Measurements from ENCODE around the gene MX2.
A peak's percentile ranks its signal among the peaks of the same experiment; 100 is the strongest.

Gene MX2

GRCh38 chr21:41387824-41388223 is 26.0 kb downstream of the MX2 start:
- WGBS (ENCODE audit: insufficient coverage), result over 99% methylated on average over 7 of the region's 8 CpGs
- POLR2A ChIA-PET, result no interaction called here
- Histone ChIP-seq H3K9me3 (ENCODE audit: control extremely low read depth in 1 of 5, control insufficient read depth in 4 of 5, insufficient read depth in 2 of 5, low read depth in 1 of 5, low read length in 4 of 5) (no peaks in the 10 kb centered on the region), H3K4me3 (ENCODE audit: control insufficient read depth in 1 of 7, extremely low read depth in 1 of 7, insufficient read depth in 4 of 7, low read depth in 2 of 7, low read length in 6 of 7) (no peak overlapping the region), H3K36me3 (ENCODE audit: control insufficient read depth in 4 of 4, insufficient read depth in 4 of 4, low read length in 3 of 4) (peaks cover 0 to 18% (median 3%) of the 10 kb centered on the region in 4 experiments), H3K27me3 (replicated peaks in 2 of 5; ENCODE audit: control insufficient read depth in 4 of 5, insufficient read depth in 5 of 5, low read length in 4 of 5) (no peaks in the 10 kb centered on the region), H3K4me1 (ENCODE audit: control extremely low read depth in 1 of 4, control insufficient read depth in 4 of 4, insufficient read depth in 4 of 4, low read length in 3 of 4) (no peaks in the 10 kb centered on the region), H3K27ac (ENCODE audit: insufficient read depth in 1 of 2, low read depth in 1 of 2, low read length in 2 of 2, poor library complexity in 1 of 2, severe bottlenecking in 2 of 2) (no peak overlapping the region)
- CTCF ChIA-PET, result no interaction called here
- no peak for DNase-seq

DNA sequence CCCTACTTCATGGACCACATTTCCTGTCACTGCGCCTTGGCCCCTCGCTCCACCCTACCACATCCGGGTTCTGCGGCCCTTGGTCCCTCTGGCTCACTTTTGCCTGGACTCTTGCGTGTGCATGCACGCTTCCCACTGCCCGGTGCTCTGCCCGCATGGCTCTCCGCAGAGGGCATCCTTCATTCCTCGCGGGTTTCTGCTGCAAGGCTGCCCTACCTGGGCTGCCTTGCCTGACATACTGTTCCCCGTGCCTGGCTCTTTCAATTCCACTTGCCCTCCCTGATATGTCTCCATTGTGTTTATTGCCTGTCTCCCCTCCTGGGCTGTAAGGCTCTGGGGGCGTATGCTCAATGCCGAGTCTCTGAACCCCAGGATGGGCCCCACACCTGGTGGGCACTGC is 26.4 kb downstream of the MX2 start:
- POLR2A ChIA-PET, result no interaction called here
- WGBS (ENCODE audit: insufficient coverage), result 98% methylated on average over 14 of the region's 14 CpGs
- H3K4me3 ChIP-seq (ENCODE audit: control insufficient read depth in 1 of 7, extremely low read depth in 1 of 7, insufficient read depth in 4 of 7, low read depth in 2 of 7, low read length in 6 of 7), result no peak overlapping the region
- CTCF ChIA-PET, result no interaction called here
- H3K9me3 ChIP-seq (ENCODE audit: control extremely low read depth in 1 of 5, control insufficient read depth in 4 of 5, insufficient read depth in 2 of 5, low read depth in 1 of 5, low read length in 4 of 5), result no peaks in the 10 kb centered on the region
- no peaks in the 10 kb centered on the region for H3K4me1 ChIP-seq (ENCODE audit: control extremely low read depth in 1 of 4, control insufficient read depth in 4 of 4, insufficient read depth in 4 of 4, low read length in 3 of 4)
- H3K27me3 ChIP-seq (replicated peaks in 2 of 5; ENCODE audit: control insufficient read depth in 4 of 5, insufficient read depth in 5 of 5, low read length in 4 of 5), result no peaks in the 10 kb centered on the region
- H3K36me3 ChIP-seq (ENCODE audit: control insufficient read depth in 4 of 4, insufficient read depth in 4 of 4, low read length in 3 of 4), result peaks cover 0 to 16% (median 2%) of the 10 kb centered on the region in 4 experiments
- DNase-seq, result no peak
- no peak overlapping the region for H3K27ac ChIP-seq (ENCODE audit: insufficient read depth in 1 of 2, low read depth in 1 of 2, low read length in 2 of 2, poor library complexity in 1 of 2, severe bottlenecking in 2 of 2)

DNA sequence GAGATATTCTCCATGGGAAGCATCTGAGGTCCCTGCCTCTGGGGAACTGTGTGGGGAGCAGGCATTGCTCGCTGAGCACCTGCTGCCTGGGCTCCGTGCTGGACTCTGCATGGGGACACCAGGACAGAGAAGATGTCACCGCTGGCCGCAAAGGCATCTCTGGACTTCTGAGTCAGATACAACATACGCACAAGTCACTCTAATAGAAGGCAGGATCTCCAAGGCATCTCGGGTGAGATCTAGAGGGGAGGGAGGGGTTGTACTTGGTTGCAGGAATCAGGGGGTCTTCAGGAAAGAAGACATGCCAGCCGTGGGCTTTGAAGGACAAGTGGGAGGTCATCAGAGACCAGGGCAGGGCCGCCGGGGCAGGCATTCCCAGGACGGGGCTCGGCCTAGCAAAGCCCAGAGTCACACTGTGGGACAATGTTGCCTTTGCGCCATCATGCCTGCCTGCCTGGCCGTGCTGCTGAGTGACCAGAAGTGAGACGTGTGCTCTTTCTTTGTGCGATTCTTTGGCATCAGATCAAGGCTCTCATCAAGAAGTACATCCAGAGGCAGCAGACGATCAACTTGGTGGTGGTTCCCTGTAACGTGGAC is 28.3 kb downstream of the MX2 start:
- Histone ChIP-seq H3K27ac (ENCODE audit: insufficient read depth in 1 of 2, low read depth in 1 of 2, low read length in 2 of 2, poor library complexity in 1 of 2, severe bottlenecking in 2 of 2) (no peak overlapping the region), H3K27me3 (replicated peaks in 2 of 5; ENCODE audit: control insufficient read depth in 4 of 5, insufficient read depth in 5 of 5, low read length in 4 of 5) (no peaks in the 10 kb centered on the region), H3K36me3 (ENCODE audit: control insufficient read depth in 4 of 4, insufficient read depth in 4 of 4, low read length in 3 of 4) (peaks cover 0 to 16% (median 2%) of the 10 kb centered on the region in 4 experiments), H3K4me1 (ENCODE audit: control extremely low read depth in 1 of 4, control insufficient read depth in 4 of 4, insufficient read depth in 4 of 4, low read length in 3 of 4) (no peaks in the 10 kb centered on the region), H3K9me3 (ENCODE audit: control extremely low read depth in 1 of 5, control insufficient read depth in 4 of 5, insufficient read depth in 2 of 5, low read depth in 1 of 5, low read length in 4 of 5) (no peaks in the 10 kb centered on the region), H3K4me3 (ENCODE audit: control insufficient read depth in 1 of 7, extremely low read depth in 1 of 7, insufficient read depth in 4 of 7, low read depth in 2 of 7, low read length in 6 of 7) (no peak overlapping the region)
- ChIA-PET CTCF (no interaction called here), POLR2A (no interaction called here)
- WGBS (ENCODE audit: insufficient coverage), result 97% methylated on average over 17 of the region's 17 CpGs
- DNase-seq, result no peak

- peaks cover 13 to 21% (median 16%) of the 10 kb centered on the region in 4 experiments for H3K4me1 ChIP-seq (ENCODE audit: control extremely low read depth in 1 of 4, control insufficient read depth in 4 of 4, insufficient read depth in 4 of 4, low read length in 3 of 4)
- no peak overlapping the region for H3K27ac ChIP-seq (ENCODE audit: insufficient read depth in 1 of 2, low read depth in 1 of 2, low read length in 2 of 2, poor library complexity in 1 of 2, severe bottlenecking in 2 of 2)
- WGBS (ENCODE audit: insufficient coverage), result 97% methylated on average over 8 of the region's 8 CpGs
Measured at GRCh38 chr21:41393876-41394465, 32.1 kb downstream of the MX2 start.

DNA sequence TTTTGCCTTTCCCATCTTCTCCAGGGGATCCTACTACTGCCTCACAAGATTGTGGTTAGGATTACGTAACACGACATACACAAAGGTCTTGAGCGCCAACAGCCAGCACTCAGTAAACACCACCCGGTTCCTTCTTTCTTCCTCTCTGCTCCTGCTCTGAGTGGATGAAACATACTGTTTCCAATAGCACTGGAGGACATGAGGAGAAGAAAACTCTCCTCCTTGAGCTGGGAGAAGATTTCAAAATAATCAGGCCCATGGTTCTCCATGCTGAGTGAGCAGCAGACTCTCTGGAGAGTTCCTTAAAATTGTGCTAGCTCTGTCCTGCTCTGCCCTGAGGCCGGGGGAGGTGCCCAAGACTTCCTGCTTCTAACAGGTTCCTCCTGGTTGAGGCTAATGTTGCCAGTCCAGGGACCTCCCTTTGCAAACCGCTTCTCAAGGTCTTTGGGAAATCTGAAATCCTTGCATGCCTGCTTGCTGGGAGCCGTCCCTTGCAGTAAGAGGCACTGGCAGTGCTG is 34.8 kb downstream of the MX2 start:
- peak; percentile 22 to 71 (median 55) for DNase-seq
- Histone ChIP-seq H3K36me3 (ENCODE audit: control insufficient read depth in 4 of 4, insufficient read depth in 4 of 4, low read length in 3 of 4) (peaks cover 0 to 17% (median 0%) of the 10 kb centered on the region in 4 experiments), H3K4me3 (ENCODE audit: control insufficient read depth in 1 of 7, extremely low read depth in 1 of 7, insufficient read depth in 4 of 7, low read depth in 2 of 7, low read length in 6 of 7) (peak overlapping the region in 3 of 7 experiments; percentile 4 to 32 (median 14)), H3K27me3 (replicated peaks in 2 of 5; ENCODE audit: control insufficient read depth in 4 of 5, insufficient read depth in 5 of 5, low read length in 4 of 5) (no peaks in the 10 kb centered on the region), H3K4me1 (ENCODE audit: control extremely low read depth in 1 of 4, control insufficient read depth in 4 of 4, insufficient read depth in 4 of 4, low read length in 3 of 4) (peaks cover 13 to 21% (median 16%) of the 10 kb centered on the region in 4 experiments), H3K27ac (ENCODE audit: insufficient read depth in 1 of 2, low read depth in 1 of 2, low read length in 2 of 2, poor library complexity in 1 of 2, severe bottlenecking in 2 of 2) (no peak overlapping the region), H3K9me3 (ENCODE audit: control extremely low read depth in 1 of 5, control insufficient read depth in 4 of 5, insufficient read depth in 2 of 5, low read depth in 1 of 5, low read length in 4 of 5) (no peaks in the 10 kb centered on the region)
- WGBS (ENCODE audit: insufficient coverage), result 22% methylated on average over 7 of the region's 7 CpGs
- ChIA-PET CTCF (interaction anchor here (1.3 kb wide), 1 partner anchor 27 kb away, joined by 4 read pairs; no protein-coding TSS in a partner anchor), POLR2A (no interaction called here)

More at GRCh38 chr21:41393876-41394465, 32.1 kb downstream of the MX2 start:
- CTCF ChIA-PET, result no interaction called here
- POLR2A ChIA-PET, result no interaction called here
- Histone ChIP-seq H3K9me3 (ENCODE audit: control extremely low read depth in 1 of 5, control insufficient read depth in 4 of 5, insufficient read depth in 2 of 5, low read depth in 1 of 5, low read length in 4 of 5) (no peaks in the 10 kb centered on the region), H3K36me3 (ENCODE audit: control insufficient read depth in 4 of 4, insufficient read depth in 4 of 4, low read length in 3 of 4) (peaks cover 0 to 9% (median under 1%) of the 10 kb centered on the region in 4 experiments), H3K27me3 (replicated peaks in 2 of 5; ENCODE audit: control insufficient read depth in 4 of 5, insufficient read depth in 5 of 5, low read length in 4 of 5) (no peaks in the 10 kb centered on the region), H3K4me3 (ENCODE audit: control insufficient read depth in 1 of 7, extremely low read depth in 1 of 7, insufficient read depth in 4 of 7, low read depth in 2 of 7, low read length in 6 of 7) (no peak overlapping the region)
- no peak for DNase-seq

DNA sequence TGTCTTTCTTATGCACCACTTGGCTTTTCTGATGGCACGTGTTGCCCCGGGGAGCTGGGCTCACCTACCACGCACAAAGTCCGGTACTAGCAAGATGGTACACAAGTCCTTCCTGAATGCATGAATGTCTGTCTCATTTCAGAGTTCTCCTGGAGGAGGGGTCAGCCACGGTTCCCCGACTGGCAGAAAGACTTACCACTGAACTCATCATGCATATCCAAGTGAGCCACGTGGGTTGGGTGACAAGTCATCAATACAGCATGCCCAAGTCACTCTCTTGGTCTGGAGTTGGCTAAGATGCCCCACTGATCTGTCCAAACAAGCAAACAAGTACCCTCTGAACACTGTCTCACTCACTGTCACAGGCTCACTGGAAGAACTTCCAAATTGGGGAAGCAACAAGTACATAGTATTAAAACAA is 35.7 kb downstream of the MX2 start:
- DNase-seq, result no peak
- ChIA-PET POLR2A (no interaction called here), CTCF (interaction anchor here (1.3 kb wide), 1 partner anchor 28 kb away, joined by 4 read pairs; no protein-coding TSS in a partner anchor)
- Histone ChIP-seq H3K27me3 (replicated peaks in 2 of 5; ENCODE audit: control insufficient read depth in 4 of 5, insufficient read depth in 5 of 5, low read length in 4 of 5) (no peaks in the 10 kb centered on the region), H3K27ac (ENCODE audit: insufficient read depth in 1 of 2, low read depth in 1 of 2, low read length in 2 of 2, poor library complexity in 1 of 2, severe bottlenecking in 2 of 2) (no peak overlapping the region), H3K9me3 (ENCODE audit: control extremely low read depth in 1 of 5, control insufficient read depth in 4 of 5, insufficient read depth in 2 of 5, low read depth in 1 of 5, low read length in 4 of 5) (no peaks in the 10 kb centered on the region), H3K36me3 (ENCODE audit: control insufficient read depth in 4 of 4, insufficient read depth in 4 of 4, low read length in 3 of 4) (peaks cover 0 to 23% (median 2%) of the 10 kb centered on the region in 4 experiments), H3K4me1 (ENCODE audit: control extremely low read depth in 1 of 4, control insufficient read depth in 4 of 4, insufficient read depth in 4 of 4, low read length in 3 of 4) (peaks cover 13 to 21% (median 16%) of the 10 kb centered on the region in 4 experiments), H3K4me3 (ENCODE audit: control insufficient read depth in 1 of 7, extremely low read depth in 1 of 7, insufficient read depth in 4 of 7, low read depth in 2 of 7, low read length in 6 of 7) (peak overlapping the region in 1 of 7 experiments; percentile 6)
- 100% methylated on average over 4 of the region's 7 CpGs for WGBS (ENCODE audit: insufficient coverage)

DNA sequence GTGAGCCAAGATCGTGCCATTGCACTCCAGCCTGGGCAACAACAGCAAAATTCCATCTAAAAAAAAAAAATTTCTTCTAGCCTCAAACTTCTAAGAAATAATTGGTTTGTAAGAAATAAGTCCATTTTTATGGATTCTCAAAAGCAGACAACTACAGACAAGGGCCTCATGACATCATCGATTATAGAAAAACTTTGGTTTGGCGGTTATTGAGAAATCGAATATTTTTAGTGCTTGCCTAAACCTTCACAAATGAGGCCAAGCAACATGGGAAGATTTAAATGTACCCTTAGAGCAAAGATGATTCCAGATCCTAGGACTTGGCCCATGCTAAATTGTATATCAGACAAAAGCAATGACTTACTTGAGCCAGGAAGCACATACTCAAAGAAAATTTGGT is 36.4 kb downstream of the MX2 start:
- H3K9me3 ChIP-seq (ENCODE audit: control extremely low read depth in 1 of 5, control insufficient read depth in 4 of 5, insufficient read depth in 2 of 5, low read depth in 1 of 5, low read length in 4 of 5), result no peaks in the 10 kb centered on the region
- no peak overlapping the region for H3K27ac ChIP-seq (ENCODE audit: insufficient read depth in 1 of 2, low read depth in 1 of 2, low read length in 2 of 2, poor library complexity in 1 of 2, severe bottlenecking in 2 of 2)
- CTCF ChIA-PET, result no interaction called here
- WGBS (ENCODE audit: insufficient coverage), result 100% methylated on average over 3 of the region's 4 CpGs
- no peak overlapping the region for H3K4me3 ChIP-seq (ENCODE audit: control insufficient read depth in 1 of 7, extremely low read depth in 1 of 7, insufficient read depth in 4 of 7, low read depth in 2 of 7, low read length in 6 of 7)
- no peak for DNase-seq
- H3K27me3 ChIP-seq (replicated peaks in 2 of 5; ENCODE audit: control insufficient read depth in 4 of 5, insufficient read depth in 5 of 5, low read length in 4 of 5), result no peaks in the 10 kb centered on the region
- POLR2A ChIA-PET, result no interaction called here
- H3K4me1 ChIP-seq (ENCODE audit: control extremely low read depth in 1 of 4, control insufficient read depth in 4 of 4, insufficient read depth in 4 of 4, low read length in 3 of 4), result peaks cover 13 to 21% (median 16%) of the 10 kb centered on the region in 4 experiments
- peaks cover 0 to 27% (median 2%) of the 10 kb centered on the region in 4 experiments for H3K36me3 ChIP-seq (ENCODE audit: control insufficient read depth in 4 of 4, insufficient read depth in 4 of 4, low read length in 3 of 4)

Data from common myeloid progenitor, CD34-positive (primary cell).